H1 (cell line): ENCODE results near the gene CHRNA3. TPM values are rescaled to one million over a fixed set of nuclear protein-coding genes. Genes with fewer than 3 reads are reported as not detected.

Experiments
- HDAC2 ChIP-seq, 2 experiments: fragments of 300-600 bp in 1 of 2; sonication (generic) in 1 of 2; IDR thresholded peaks; 2 replicates each; pipeline ENCODE4 v1.6.1; 2011 to 2012; ENCODE audit warnings: low read depth in 2 of 2, low read length in 2 of 2, mild to moderate bottlenecking in 2 of 2, moderate library complexity in 2 of 2, borderline replicate concordance in 1 of 2, inconsistent platforms in 1 of 2
- TBP ChIP-seq: IDR thresholded peaks from 2 replicates; pipeline ENCODE4 v1.6.1; 2011; ENCODE audit warnings: low read depth, low read length, improper control_type of control experiment
- TEAD4 ChIP-seq: IDR thresholded peaks from 2 replicates; pipeline ENCODE4 v1.6.1; 2012; ENCODE audit warnings: low read depth, low read length, inconsistent platforms, mixed read lengths
- ZNF274 ChIP-seq: IDR thresholded peaks from 2 replicates; pipeline ENCODE4 v1.7.0; 2012; ENCODE audit warnings: low read length, borderline replicate concordance; ENCODE audit errors: extremely low read depth
- polyA plus RNA-seq, 7 experiments: library from polyadenylated mRNA; depleted of rRNA in 3 of 7; stranded (reverse) in 5 of 7; unstranded in 2 of 7; fragments of >200 nt in 5 of 7; fragments of 200-250 nt in 2 of 7; gene quantifications; 1 replicate in 5 of 7; 2 replicates in 1 of 7; 4 replicates in 1 of 7; pipeline versions ENCODE4 v1.2.1 to v1.2.3, GENCODE V29; 2011 to 2013; ENCODE audit warnings: missing spikeins in 2 of 7, mixed read lengths in 2 of 7
- small RNA-seq: library from polyadenylated mRNA; stranded (forward); fragments of <200 nt; extraction: miRNeasy Mini kit (QIAGEN cat#:217004); gene quantifications from one replicate; pipeline ENCODE3, GENCODE V24; 2013; ENCODE audit not compliant: insufficient read depth
- total RNA-seq: library from RNA; stranded (reverse); fragmentation: NEBNext Ultra II Directional; extraction: Animal tissue kit (Norgen Biotek cat#: 25700); gene quantifications from 2 replicates; pipeline ENCODE4 v1.2.1, GENCODE V29; 2021
- TF ChIP-seq, protein P1 (sequence below): IDR thresholded peaks from 2 replicates; pipeline ENCODE4 v1.6.1; 2011; ENCODE audit warnings: low read length, improper control_type of control experiment

The CHRNA3 gene
- total and polyA plus RNA-seq, 2 of the 8 experiments (the other 6 are each of a cell fraction or from before 2014, with no cell fraction given): 2.1 to 4.7 TPM

DNA sequence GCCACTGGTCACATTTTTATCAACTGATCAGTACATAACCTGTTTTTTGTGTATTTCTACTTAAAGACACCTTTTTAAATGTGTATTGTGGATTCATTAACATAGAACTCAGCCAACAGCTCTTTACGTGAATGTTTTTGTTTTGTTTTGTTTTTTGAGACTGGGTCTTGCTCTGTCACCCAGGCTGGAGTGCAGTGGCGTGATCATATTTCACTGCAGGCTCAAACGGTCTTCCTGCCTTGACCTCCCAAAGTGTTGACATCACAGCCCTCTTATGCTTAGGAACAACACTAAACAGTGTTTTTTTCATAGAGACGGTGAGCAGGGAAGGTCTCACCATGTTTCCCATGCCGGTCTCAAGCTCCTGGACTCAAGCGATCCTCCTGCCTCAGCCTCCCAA, 70.6 kb downstream of the CHRNA3 start (continued):
- TF ChIP-seq, protein P1, sequence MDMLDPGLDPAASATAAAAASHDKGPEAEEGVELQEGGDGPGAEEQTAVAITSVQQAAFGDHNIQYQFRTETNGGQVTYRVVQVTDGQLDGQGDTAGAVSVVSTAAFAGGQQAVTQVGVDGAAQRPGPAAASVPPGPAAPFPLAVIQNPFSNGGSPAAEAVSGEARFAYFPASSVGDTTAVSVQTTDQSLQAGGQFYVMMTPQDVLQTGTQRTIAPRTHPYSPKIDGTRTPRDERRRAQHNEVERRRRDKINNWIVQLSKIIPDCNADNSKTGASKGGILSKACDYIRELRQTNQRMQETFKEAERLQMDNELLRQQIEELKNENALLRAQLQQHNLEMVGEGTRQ: no peak
- TF ChIP-seq HDAC2 (IDR thresholded peaks at IDR 0.05; ENCODE audit: borderline replicate concordance in 1 of 2, low read depth in 2 of 2, low read length in 2 of 2): no peak
- no peak for TF ChIP-seq ZNF274
- TF ChIP-seq TBP: no peak
- TF ChIP-seq TEAD4: no peak

Small RNA genes lying within 50 kb of the gene (small RNA-seq; reads per million reads assigned to genes)
- gene AC067863.2: not detected

Other genes with a start within 250 kb of the CHRNA3 start
- 99.7 and 103 TPM in 2 replicates for gene IREB2, start 182.8 kb downstream of the CHRNA3 start, total RNA-seq
- 15.7 and 21.0 TPM in 2 replicates for gene IREB2, start 182.8 kb downstream of the CHRNA3 start, polyA plus RNA-seq (2011; rRNA removed)
- gene HYKK, start 113.4 kb downstream of the CHRNA3 start, total RNA-seq: 3.1 and 3.7 TPM in 2 replicates
- gene HYKK, start 113.4 kb downstream of the CHRNA3 start, polyA plus RNA-seq (2011; rRNA removed): 1.7 and 2.0 TPM in 2 replicates
- gene PSMA4, start 80.6 kb downstream of the CHRNA3 start, total RNA-seq: 336 and 348 TPM in 2 replicates
- gene PSMA4, start 80.6 kb downstream of the CHRNA3 start, polyA plus RNA-seq (2011; rRNA removed): 217 and 445 TPM in 2 replicates
- gene CHRNA5, start 55.5 kb downstream of the CHRNA3 start, total RNA-seq: 29.3 and 31.4 TPM in 2 replicates
- 5.4 and 13.5 TPM in 2 replicates for gene CHRNA5, start 55.5 kb downstream of the CHRNA3 start, polyA plus RNA-seq (2011; rRNA removed)
- 2.4 and 2.6 TPM in 2 replicates for gene CHRNB4, start 20.2 kb upstream of the CHRNA3 start, total RNA-seq
- 4.1 and 4.5 TPM in 2 replicates for gene CHRNB4, start 20.2 kb upstream of the CHRNA3 start, polyA plus RNA-seq (2011; rRNA removed)
- gene ADAMTS7, start 190.5 kb upstream of the CHRNA3 start, total RNA-seq: 43.1 and 45.2 TPM in 2 replicates
- 27.9 and 54.6 TPM in 2 replicates for gene ADAMTS7, start 190.5 kb upstream of the CHRNA3 start, polyA plus RNA-seq (2011; rRNA removed)